A673 (cell line): ENCODE results near the gene GPR17. TPM values are rescaled to one million over a fixed set of nuclear protein-coding genes. Genes with fewer than 3 reads are reported as not detected.

Source experiments
- BruUV-seq: library from RNA; stranded (reverse); fragments of 400-500 nt; replicated peaks from 2 replicates; lab custom pipeline; 2021; lab: Mats Ljungman, UMichigan
- CTCF ChIA-PET: fragments of 300-600 bp; sonication (Branson Sonifier 250); formaldehyde crosslinking; loops from one replicate; lab custom pipeline; 2022; ENCODE audit warnings: antibody characterized with exemption; lab: Charles Lee
- POLR2A ChIA-PET: fragments of 300-600 bp; sonication (Branson Sonifier 250); formaldehyde crosslinking; loops from one replicate; lab custom pipeline; 2022; ENCODE audit warnings: antibody characterized with exemption; ENCODE audit not compliant: low non-redundant PET; lab: Charles Lee
- DNase-seq: peaks from one replicate; pipeline ENCODE4 v3.0.0-alpha.2; 2015; ENCODE audit warnings: low spot score
- H3K27ac ChIP-seq: fragments of 200-600 bp; sonication (generic); 2 replicates; pipeline ENCODE4 v1.5.1; 2016; ENCODE audit warnings: mixed run types, low read depth, mild to moderate bottlenecking, mixed read lengths, antibody characterized with exemption, low read length; ENCODE audit not compliant: poor library complexity, severe bottlenecking
- H3K27me3 ChIP-seq: fragments of 200-600 bp; sonication (generic); replicated peaks from 2 replicates; pipeline ENCODE4 v1.6.1; 2017; ENCODE audit warnings: mixed run types, low read depth, mild to moderate bottlenecking, mixed read lengths, antibody characterized with exemption, low read length; ENCODE audit not compliant: insufficient read depth, poor library complexity
- H3K36me3 ChIP-seq: fragments of 200-600 bp; sonication (generic); 2 replicates; pipeline ENCODE4 v1.6.1; 2016; ENCODE audit warnings: mixed run types, mild to moderate bottlenecking, mixed read lengths, antibody characterized with exemption, low read length; ENCODE audit not compliant: insufficient read depth, poor library complexity, severe bottlenecking
- H3K4me1 ChIP-seq: fragments of 200-600 bp; sonication (generic); 2 replicates; pipeline ENCODE4 v1.6.1; 2017; ENCODE audit warnings: mixed run types, mild to moderate bottlenecking, mixed read lengths, antibody characterized with exemption, low read length; ENCODE audit not compliant: insufficient read depth, poor library complexity, severe bottlenecking
- H3K4me3 ChIP-seq: fragments of 200-600 bp; sonication (generic); 2 replicates; pipeline ENCODE4 v1.5.1; 2016; ENCODE audit warnings: low read depth, mixed run types, mild to moderate bottlenecking, mixed read lengths, low read length; ENCODE audit not compliant: poor library complexity, severe bottlenecking
- H3K9me3 ChIP-seq: fragments of 200-600 bp; sonication (generic); 2 replicates; pipeline ENCODE4 v1.6.1; 2016; ENCODE audit warnings: mixed run types, low read depth, mild to moderate bottlenecking, mixed read lengths, antibody characterized with exemption, low read length; ENCODE audit not compliant: poor library complexity, severe bottlenecking
- EZH2 ChIP-seq: fragments of 200-600 bp; sonication (generic); IDR thresholded peaks from 2 replicates; pipeline ENCODE4 v1.6.1; 2017; ENCODE audit warnings: borderline replicate concordance, low read depth, mild to moderate bottlenecking, mixed read lengths, antibody characterized with exemption, low read length; ENCODE audit not compliant: poor library complexity, severe bottlenecking
- intact Hi-C: fragments of 100-400 bp; cut with micrococcal nuclease; formaldehyde crosslinking; loops from one replicate; pipeline ENCODE4 v1.10.0; 2022; ENCODE audit not compliant: unreplicated experiment
- total RNA-seq: library from RNA; stranded (reverse); gene quantifications from 2 replicates; pipeline ENCODE4 v1.2.3, GENCODE V29; 2021
- TF ChIP-seq, protein P1 (sequence below): fragments of 300-800, 200-600 bp; sonication (generic); conservative IDR thresholded peaks from 2 replicates; pipeline ENCODE4 v1.5.1; 2017; ENCODE audit warnings: low read depth, mild to moderate bottlenecking, antibody characterized with exemption, low read length, moderate library complexity, mixed read lengths

GPR17 gene
- total RNA-seq, 1 experiment from 2014 or later = 0.45 TPM

DNA sequence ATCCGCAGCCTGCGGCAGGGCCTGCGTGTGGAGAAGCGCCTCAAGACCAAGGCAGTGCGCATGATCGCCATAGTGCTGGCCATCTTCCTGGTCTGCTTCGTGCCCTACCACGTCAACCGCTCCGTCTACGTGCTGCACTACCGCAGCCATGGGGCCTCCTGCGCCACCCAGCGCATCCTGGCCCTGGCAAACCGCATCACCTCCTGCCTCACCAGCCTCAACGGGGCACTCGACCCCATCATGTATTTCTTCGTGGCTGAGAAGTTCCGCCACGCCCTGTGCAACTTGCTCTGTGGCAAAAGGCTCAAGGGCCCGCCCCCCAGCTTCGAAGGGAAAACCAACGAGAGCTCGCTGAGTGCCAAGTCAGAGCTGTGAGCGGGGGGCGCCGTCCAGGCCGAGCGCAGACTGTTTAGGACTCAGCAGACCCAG lies 5.4 kb downstream of the GPR17 start:
- Histone ChIP-seq H3K27ac (no peak overlapping the region), H3K4me3 (no peak overlapping the region), H3K27me3 (no peaks in the 10 kb centered on the region), H3K9me3 (no peaks in the 10 kb centered on the region), H3K36me3 (no peaks in the 10 kb centered on the region), H3K4me1 (peaks cover 5% of the 10 kb centered on the region)
- intact Hi-C loops = no loop called here
- TF ChIP-seq, protein P1, sequence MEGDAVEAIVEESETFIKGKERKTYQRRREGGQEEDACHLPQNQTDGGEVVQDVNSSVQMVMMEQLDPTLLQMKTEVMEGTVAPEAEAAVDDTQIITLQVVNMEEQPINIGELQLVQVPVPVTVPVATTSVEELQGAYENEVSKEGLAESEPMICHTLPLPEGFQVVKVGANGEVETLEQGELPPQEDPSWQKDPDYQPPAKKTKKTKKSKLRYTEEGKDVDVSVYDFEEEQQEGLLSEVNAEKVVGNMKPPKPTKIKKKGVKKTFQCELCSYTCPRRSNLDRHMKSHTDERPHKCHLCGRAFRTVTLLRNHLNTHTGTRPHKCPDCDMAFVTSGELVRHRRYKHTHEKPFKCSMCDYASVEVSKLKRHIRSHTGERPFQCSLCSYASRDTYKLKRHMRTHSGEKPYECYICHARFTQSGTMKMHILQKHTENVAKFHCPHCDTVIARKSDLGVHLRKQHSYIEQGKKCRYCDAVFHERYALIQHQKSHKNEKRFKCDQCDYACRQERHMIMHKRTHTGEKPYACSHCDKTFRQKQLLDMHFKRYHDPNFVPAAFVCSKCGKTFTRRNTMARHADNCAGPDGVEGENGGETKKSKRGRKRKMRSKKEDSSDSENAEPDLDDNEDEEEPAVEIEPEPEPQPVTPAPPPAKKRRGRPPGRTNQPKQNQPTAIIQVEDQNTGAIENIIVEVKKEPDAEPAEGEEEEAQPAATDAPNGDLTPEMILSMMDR = no peak
- no peak for TF ChIP-seq EZH2
- POLR2A ChIA-PET = no interaction called here
- CTCF ChIA-PET = no interaction called here
- BruUV-seq = no TSS peak
- DNase-seq = no peak

DNA sequence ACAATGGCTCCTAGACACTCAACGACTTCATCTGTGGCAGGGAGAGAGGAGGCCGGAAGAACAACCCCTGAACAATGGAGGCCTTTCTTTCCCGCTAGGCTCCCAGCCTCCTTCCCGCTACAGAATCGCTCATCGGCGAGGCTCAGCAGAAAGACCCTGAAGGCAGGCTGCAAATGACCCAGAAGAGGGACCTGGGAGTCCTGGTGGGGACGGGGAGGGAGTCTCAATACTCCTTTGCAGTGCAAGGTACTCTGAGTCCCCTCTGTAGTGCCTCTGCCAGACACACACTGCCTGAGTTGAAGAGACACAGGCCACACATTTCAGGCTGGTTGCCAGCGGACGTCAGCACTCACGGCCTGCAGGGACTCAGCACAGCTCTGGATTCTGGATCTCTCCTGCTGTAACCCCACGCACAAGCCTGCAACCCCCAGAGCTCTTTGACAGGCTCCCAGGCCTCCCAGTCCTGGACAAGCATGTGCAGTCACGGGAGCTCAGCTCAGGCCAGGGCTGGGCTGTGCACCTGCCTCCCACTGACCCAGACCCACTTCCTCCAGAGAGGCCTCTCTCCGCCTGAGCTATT lies 6.1 kb downstream of the GPR17 start:
- no TSS peak for BruUV-seq
- no peak for TF ChIP-seq EZH2
- TF ChIP-seq, protein P1 = no peak

DNA sequence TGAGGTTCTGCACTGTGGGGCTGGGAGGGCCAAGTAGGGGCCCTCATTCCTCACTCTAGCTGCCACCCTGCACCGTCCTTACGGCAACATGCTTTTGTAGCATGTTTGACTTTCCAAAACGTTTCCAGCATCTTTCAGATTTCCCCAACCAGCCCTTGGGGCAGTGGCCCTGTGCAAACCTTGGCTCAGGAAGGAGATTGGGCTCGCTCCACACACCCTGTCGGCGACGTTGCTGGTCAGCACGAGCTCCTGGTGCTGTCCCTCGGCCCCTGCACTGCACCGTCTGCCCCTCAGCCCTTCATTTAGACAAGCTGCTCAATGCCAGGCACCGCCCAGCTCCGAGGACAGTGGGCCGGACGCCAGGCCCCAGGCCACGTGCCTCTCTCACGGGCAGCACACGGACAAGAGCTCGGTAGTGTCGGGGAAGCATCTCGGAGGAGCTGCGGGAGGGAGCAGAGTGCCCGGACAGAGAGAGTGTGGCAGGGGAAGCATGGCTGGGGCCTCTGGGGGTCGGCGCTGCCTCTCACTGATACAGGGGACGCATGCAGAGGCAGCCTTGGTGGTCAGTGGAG lies 6.9 kb downstream of the GPR17 start:
- TF ChIP-seq, protein P1 = no peak
- TF ChIP-seq EZH2 = no peak
- BruUV-seq = no TSS peak
- POLR2A ChIA-PET = no interaction called here
- no peaks in the 10 kb centered on the region for H3K9me3 ChIP-seq
- H3K27ac ChIP-seq = no peak overlapping the region
- DNase-seq = no peak
- peaks cover 5% of the 10 kb centered on the region for H3K4me1 ChIP-seq
- H3K4me3 ChIP-seq = no peak overlapping the region
- H3K27me3 ChIP-seq = no peaks in the 10 kb centered on the region
- CTCF ChIA-PET = no interaction called here
- intact Hi-C loops = no loop called here
- H3K36me3 ChIP-seq = no peaks in the 10 kb centered on the region

More for the DNA sequence above, 6.1 kb downstream of the GPR17 start:
- ChIA-PET POLR2A (no interaction called here), CTCF (no interaction called here)
- Histone ChIP-seq H3K27me3 (no peaks in the 10 kb centered on the region), H3K36me3 (no peaks in the 10 kb centered on the region), H3K4me3 (no peak overlapping the region), H3K4me1 (peaks cover 5% of the 10 kb centered on the region), H3K9me3 (no peaks in the 10 kb centered on the region), H3K27ac (no peak overlapping the region)
- intact Hi-C loops = no loop called here
- no peak for DNase-seq
